Dedifferentiated amniotic fluid mesenchymal stem cell (primary cell): ENCODE data around the gene BARHL2.

ENCODE experiments used
- DNase-seq: peaks from one replicate; pipeline ENCODE4 v3.0.0-alpha.2; 2016; ENCODE audit errors: extremely low spot score

Gene BARHL2

GRCh38 chr1:90716552-90717355, at the start of gene BARHL2:
Gene BARHL2, minus strand, starts transcription at chr1:90717302. Its CDS starts 107 bp downstream, at chr1:90717195.
- DNase-seq: no peak

GRCh38 chr1:90763930-90764329, 46.8 kb upstream of the BARHL2 start:
- DNase-seq: no peak

DNA sequence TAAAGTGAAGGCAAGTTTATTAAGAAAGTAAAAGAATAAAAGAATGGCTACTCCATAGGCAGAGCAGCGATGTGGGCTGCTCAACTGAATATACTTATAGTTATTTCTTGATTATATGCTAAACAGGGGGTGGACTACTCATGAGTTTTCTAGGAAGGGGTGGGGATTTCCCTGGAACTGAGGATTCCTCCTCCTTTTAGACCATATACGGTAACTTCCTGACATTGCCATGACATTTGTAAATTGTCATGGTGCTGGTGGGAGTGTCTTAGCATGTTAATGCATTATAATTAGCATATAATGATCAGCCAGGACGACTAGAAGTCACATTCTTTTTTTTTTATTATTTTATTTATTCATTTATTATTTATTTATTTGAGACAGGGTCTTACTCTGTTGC, 46.4 kb upstream of the BARHL2 start:
- no peak for DNase-seq

DNA sequence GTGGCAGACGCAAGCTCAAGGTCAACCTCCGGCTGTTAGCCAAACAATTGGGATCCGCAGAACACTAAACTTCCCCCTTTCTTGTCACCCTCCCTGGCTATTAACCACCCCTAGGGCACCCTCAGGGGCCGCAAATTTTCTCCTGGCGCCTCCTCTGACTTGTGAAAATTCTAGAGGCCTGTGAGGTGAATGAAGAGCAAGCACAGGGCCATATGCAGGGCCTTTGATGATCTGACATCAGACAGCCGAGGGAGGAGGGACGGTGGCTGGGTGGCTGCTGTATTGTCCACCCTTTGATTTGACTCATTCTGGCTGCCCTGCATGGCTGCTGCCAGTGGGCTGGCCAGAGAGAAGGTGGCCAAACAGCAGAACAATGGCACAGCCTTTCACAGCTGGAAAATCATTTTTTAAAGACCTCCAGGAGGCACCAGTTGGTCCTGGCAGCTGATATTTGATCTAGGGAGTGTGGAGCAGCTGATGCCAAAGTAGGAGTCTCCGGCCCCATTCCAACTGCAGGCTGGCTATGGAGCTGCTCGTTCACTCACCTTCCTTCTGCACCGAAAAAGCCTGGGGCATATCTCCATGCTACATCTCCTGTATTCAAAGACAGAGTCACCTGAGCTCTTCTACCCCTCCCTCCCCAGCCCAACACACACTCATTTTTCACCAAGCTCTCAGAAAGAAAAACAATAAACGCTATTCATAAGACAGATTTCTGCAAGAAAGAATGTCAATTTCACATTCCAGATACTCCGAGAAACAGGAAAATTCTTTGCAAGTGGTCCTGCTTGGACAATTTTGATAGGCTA, 44.9 kb upstream of the BARHL2 start:
- no peak for DNase-seq

GRCh38 chr1:90761156-90761555, 44.1 kb upstream of the BARHL2 start:
- DNase-seq: no peak

- DNase-seq: no peak
Observed at GRCh38 chr1:90753556-90753955, 36.5 kb upstream of the BARHL2 start.

- DNase-seq: no peak
Observed at GRCh38 chr1:90748668-90749067, 31.6 kb upstream of the BARHL2 start.

DNA sequence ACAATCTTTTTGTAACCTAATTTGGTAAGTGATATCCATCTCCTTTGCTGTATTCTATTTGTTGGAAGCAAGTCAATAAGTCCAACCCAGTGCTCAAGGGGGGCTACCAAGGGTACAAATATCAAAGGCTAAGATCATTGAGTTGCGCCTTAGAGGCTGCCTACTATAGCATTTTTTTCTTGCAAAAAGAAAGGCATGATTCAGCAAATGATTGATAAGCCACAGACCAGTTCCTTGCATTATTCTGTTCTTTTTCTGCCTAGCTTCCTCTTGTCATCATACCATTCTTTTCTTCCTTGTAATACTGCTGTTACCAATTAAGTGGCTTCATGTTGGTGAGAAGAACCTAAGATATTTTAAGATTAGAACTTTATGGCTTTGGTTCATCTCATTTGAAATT, 29.8 kb upstream of the BARHL2 start:
- no peak for DNase-seq

DNA sequence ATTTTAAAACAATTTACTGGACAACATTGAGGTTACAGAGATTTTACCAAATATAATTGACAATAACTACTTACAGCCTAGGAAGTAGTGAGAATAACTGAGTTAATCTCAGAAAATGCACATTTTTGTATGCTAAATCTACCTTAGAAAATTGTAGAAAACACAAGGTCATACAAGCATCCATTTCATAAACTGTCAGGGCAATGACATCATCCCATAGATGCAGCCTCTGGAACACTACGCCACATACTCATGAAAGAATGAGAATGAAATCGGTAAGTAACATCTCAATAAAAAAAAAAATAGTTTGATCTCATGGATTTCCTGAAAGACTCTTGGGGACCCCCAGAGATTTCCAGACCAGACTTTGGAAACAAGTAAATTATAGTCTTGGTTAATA, 28.9 kb upstream of the BARHL2 start:
- no peak for DNase-seq

DNA sequence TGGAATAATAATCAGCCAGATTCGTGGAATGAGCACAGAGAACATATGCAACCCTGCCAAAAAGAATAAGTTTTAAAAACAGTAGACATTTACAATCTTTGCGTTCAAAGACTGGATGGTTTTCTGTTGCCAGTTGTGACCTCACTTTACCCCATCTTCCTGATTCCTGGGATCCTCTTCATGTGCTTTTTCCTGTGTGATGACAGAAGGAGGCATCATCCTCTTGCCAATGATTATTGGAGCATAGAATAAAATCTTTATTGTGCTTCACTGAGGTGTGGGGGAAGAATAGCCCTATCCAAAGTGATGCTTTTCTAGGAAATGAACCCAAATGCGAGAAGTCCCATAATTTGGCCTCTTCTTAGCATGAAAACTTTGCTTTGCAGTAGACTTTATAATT, 15.0 kb upstream of the BARHL2 start:
- no peak for DNase-seq

DNA sequence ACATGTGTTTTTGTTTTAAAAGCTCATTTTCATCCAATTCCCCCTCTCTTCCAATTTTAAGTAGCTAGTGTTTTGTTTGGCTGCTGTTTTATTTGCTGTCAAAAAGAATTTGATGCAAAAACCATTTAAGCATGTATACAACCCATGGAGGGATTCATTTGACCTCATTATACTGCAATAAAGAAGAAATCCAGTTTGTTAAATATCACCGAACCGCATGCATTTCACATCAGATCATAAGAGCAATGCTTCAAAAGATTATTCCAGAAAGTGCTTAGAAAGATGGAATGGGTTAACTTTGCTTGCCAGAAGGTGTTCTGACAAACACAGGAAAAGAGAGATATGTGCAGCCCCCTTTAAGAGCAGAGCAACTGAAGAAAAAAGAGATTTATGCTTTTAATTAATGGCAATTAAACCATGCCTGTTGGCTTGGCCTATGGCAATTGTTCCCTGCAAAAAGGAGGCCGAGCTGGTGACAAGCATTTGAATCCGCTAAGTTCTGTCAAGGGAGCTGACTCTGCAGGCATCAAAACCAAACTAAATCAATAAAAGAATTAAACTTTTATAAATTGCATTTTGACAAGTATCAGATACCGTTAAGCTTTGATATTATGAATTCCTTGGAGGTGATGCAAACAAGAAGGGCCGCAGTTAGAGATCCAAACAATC, 14.4 kb upstream of the BARHL2 start:
- DNase-seq: no peak

GRCh38 chr1:90730243-90731022, 13.3 kb upstream of the BARHL2 start:
- DNase-seq: no peak

- DNase-seq: no peak
Observed at GRCh38 chr1:90729504-90730242, 12.6 kb upstream of the BARHL2 start.

- DNase-seq: no peak
Observed at GRCh38 chr1:90728502-90729287, 11.6 kb upstream of the BARHL2 start.

DNA sequence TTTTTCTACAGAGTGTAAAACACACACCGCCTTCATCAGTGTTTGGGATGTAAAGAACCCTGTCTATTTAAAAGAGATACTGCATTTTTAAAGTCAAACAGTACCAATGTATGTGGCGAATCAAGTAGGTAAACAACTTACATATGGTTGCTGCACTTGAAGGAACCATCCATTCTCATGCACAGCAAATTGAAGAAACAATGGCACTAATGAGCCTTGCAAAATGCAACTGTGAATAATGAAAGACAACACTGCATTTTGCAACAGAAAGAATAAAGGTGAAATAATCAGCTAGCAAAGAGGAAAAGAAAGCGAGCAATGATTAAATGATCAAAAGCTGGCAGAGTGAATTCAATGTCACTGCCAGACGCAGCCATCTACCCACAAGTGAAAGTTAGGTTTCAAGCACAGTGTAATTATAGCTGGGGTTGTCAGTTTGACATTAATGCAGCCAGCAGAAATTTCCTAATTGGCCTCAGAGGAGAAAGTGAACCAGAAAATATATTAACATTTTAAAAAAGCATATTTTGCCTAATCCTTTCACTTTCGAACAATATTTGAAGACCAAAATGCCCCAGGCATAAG, 10.9 kb upstream of the BARHL2 start:
- DNase-seq: no peak

- no peak for DNase-seq
Observed at GRCh38 chr1:90726986-90727480, 9.9 kb upstream of the BARHL2 start.

GRCh38 chr1:90726425-90726985, 9.4 kb upstream of the BARHL2 start:
- DNase-seq: no peak

- DNase-seq: no peak
Observed at GRCh38 chr1:90725657-90726424, 8.7 kb upstream of the BARHL2 start.
